ENCODE results near the gene MYL3. TPM values are rescaled to one million over a fixed set of nuclear protein-coding genes. Genes with fewer than 3 reads are reported as not detected.

The MYL3 gene
- total and polyA plus RNA-seq, 4 donors = 1.8 to 14.3 (median 2.8) TPM

- intact Hi-C loops (cut with DNase I) = no loop called here
- H3K36me3 ChIP-seq (ENCODE audit: control insufficient read depth in 1 of 2, insufficient read depth in 2 of 2, low read length in 1 of 2) = no peaks in the 10 kb centered on the region
- ATAC-seq (ENCODE audit: low FRiP score) = no peak
- H3K4me3 ChIP-seq (ENCODE audit: low read length in 2 of 2) = no peak overlapping the region
- no peaks in the 10 kb centered on the region for H3K4me1 ChIP-seq (ENCODE audit: control insufficient read depth in 1 of 2, insufficient read depth in 2 of 2, low read length in 2 of 2)
- 84 to 86% methylated on average over 4 to 5 of the region's 5 CpGs for WGBS, 2 donors
- H3K9me3 ChIP-seq (ENCODE audit: control insufficient read depth, low read length) = no peaks in the 10 kb centered on the region
- peak; percentile 34 to 59 for DNase-seq
- no peaks in the 10 kb centered on the region for H3K27me3 ChIP-seq (ENCODE audit: control insufficient read depth in 1 of 2, insufficient read depth in 2 of 2, low read length in 1 of 2)
- no peak overlapping the region for H3K27ac ChIP-seq (ENCODE audit: low read depth in 1 of 2, low read length in 2 of 2)
Measured at GRCh38 chr3:46896386-46896785, 33.1 kb upstream of the MYL3 start.

GRCh38 chr3:46895761-46896160, 32.5 kb upstream of the MYL3 start:
- H3K9me3 ChIP-seq (ENCODE audit: control insufficient read depth, low read length) = no peaks in the 10 kb centered on the region
- no peaks in the 10 kb centered on the region for H3K36me3 ChIP-seq (ENCODE audit: control insufficient read depth in 1 of 2, insufficient read depth in 2 of 2, low read length in 1 of 2)
- H3K27ac ChIP-seq (ENCODE audit: low read depth in 1 of 2, low read length in 2 of 2) = no peak overlapping the region
- H3K27me3 ChIP-seq (ENCODE audit: control insufficient read depth in 1 of 2, insufficient read depth in 2 of 2, low read length in 1 of 2) = no peaks in the 10 kb centered on the region
- DNase-seq (peak; percentile 30 to 49), ATAC-seq (ENCODE audit: low FRiP score) (no peak)
- WGBS, 2 donors = 75 to 88% methylated on average over 4 of the region's 4 CpGs
- H3K4me1 ChIP-seq (ENCODE audit: control insufficient read depth in 1 of 2, insufficient read depth in 2 of 2, low read length in 2 of 2) = no peaks in the 10 kb centered on the region
- no peak overlapping the region for H3K4me3 ChIP-seq (ENCODE audit: low read length in 2 of 2)
- intact Hi-C loops (cut with DNase I) = no loop called here

- Histone ChIP-seq H3K27ac (ENCODE audit: low read depth in 1 of 2, low read length in 2 of 2) (no peak overlapping the region), H3K4me3 (ENCODE audit: low read length in 2 of 2) (no peak overlapping the region), H3K36me3 (ENCODE audit: control insufficient read depth in 1 of 2, insufficient read depth in 2 of 2, low read length in 1 of 2) (no peaks in the 10 kb centered on the region), H3K9me3 (ENCODE audit: control insufficient read depth, low read length) (no peaks in the 10 kb centered on the region), H3K4me1 (ENCODE audit: control insufficient read depth in 1 of 2, insufficient read depth in 2 of 2, low read length in 2 of 2) (no peaks in the 10 kb centered on the region), H3K27me3 (ENCODE audit: control insufficient read depth in 1 of 2, insufficient read depth in 2 of 2, low read length in 1 of 2) (no peaks in the 10 kb centered on the region)
- ATAC-seq (ENCODE audit: low FRiP score) = peak; percentile 64
- DNase-seq = peak; percentile 80 to 94
- 26 to 29% methylated on average over 5 of the region's 5 CpGs for WGBS, 2 donors
- intact Hi-C loops (cut with DNase I) = no loop called here
Measured at GRCh38 chr3:46895204-46895660, 32.0 kb upstream of the MYL3 start.

GRCh38 chr3:46894256-46894655, 31.0 kb upstream of the MYL3 start:
- 91 to 99% methylated on average over 6 of the region's 6 CpGs for WGBS, 2 donors
- ATAC-seq (ENCODE audit: low FRiP score) = no peak
- intact Hi-C loops (cut with DNase I) = no loop called here

GRCh38 chr3:46893763-46894162, 30.5 kb upstream of the MYL3 start:
- DNase-seq (peak; percentile 43 to 57), ATAC-seq (ENCODE audit: low FRiP score) (no peak)
- no peaks in the 10 kb centered on the region for H3K4me1 ChIP-seq (ENCODE audit: control insufficient read depth in 1 of 2, insufficient read depth in 2 of 2, low read length in 2 of 2)
- H3K36me3 ChIP-seq (ENCODE audit: control insufficient read depth in 1 of 2, insufficient read depth in 2 of 2, low read length in 1 of 2) = no peaks in the 10 kb centered on the region
- intact Hi-C loops (cut with DNase I) = loop anchor here in 1 of 2 donors (2.0 kb wide), 1 partner anchor 27 kb away; no protein-coding TSS in a partner anchor
- WGBS, 2 donors = 85 to 89% methylated on average over 9 of the region's 9 CpGs
- no peaks in the 10 kb centered on the region for H3K9me3 ChIP-seq (ENCODE audit: control insufficient read depth, low read length)
- no peak overlapping the region for H3K4me3 ChIP-seq (ENCODE audit: low read length in 2 of 2)
- H3K27me3 ChIP-seq (ENCODE audit: control insufficient read depth in 1 of 2, insufficient read depth in 2 of 2, low read length in 1 of 2) = no peaks in the 10 kb centered on the region
- H3K27ac ChIP-seq (ENCODE audit: low read depth in 1 of 2, low read length in 2 of 2) = no peak overlapping the region

More at GRCh38 chr3:46894256-46894655, 31.0 kb upstream of the MYL3 start:
- H3K9me3 ChIP-seq (ENCODE audit: control insufficient read depth, low read length) = no peaks in the 10 kb centered on the region
- no peaks in the 10 kb centered on the region for H3K27me3 ChIP-seq (ENCODE audit: control insufficient read depth in 1 of 2, insufficient read depth in 2 of 2, low read length in 1 of 2)
- DNase-seq = peak; percentile 26 to 43
- H3K4me3 ChIP-seq (ENCODE audit: low read length in 2 of 2) = no peak overlapping the region
- H3K4me1 ChIP-seq (ENCODE audit: control insufficient read depth in 1 of 2, insufficient read depth in 2 of 2, low read length in 2 of 2) = no peaks in the 10 kb centered on the region
- no peaks in the 10 kb centered on the region for H3K36me3 ChIP-seq (ENCODE audit: control insufficient read depth in 1 of 2, insufficient read depth in 2 of 2, low read length in 1 of 2)
- no peak overlapping the region for H3K27ac ChIP-seq (ENCODE audit: low read depth in 1 of 2, low read length in 2 of 2)

- peak; percentile 9 to 52 for DNase-seq
- H3K4me1 ChIP-seq (ENCODE audit: control insufficient read depth in 1 of 2, insufficient read depth in 2 of 2, low read length in 2 of 2) = no peaks in the 10 kb centered on the region
- no peak overlapping the region for H3K27ac ChIP-seq (ENCODE audit: low read depth in 1 of 2, low read length in 2 of 2)
- no peak overlapping the region for H3K4me3 ChIP-seq (ENCODE audit: low read length in 2 of 2)
- intact Hi-C loops (cut with DNase I) = loop anchor here in 1 of 2 donors (2.0 kb wide), 1 partner anchor 26 kb away; no protein-coding TSS in a partner anchor
- ATAC-seq (ENCODE audit: low FRiP score) = no peak
- no peaks in the 10 kb centered on the region for H3K9me3 ChIP-seq (ENCODE audit: control insufficient read depth, low read length)
- no peaks in the 10 kb centered on the region for H3K27me3 ChIP-seq (ENCODE audit: control insufficient read depth in 1 of 2, insufficient read depth in 2 of 2, low read length in 1 of 2)
- no peaks in the 10 kb centered on the region for H3K36me3 ChIP-seq (ENCODE audit: control insufficient read depth in 1 of 2, insufficient read depth in 2 of 2, low read length in 1 of 2)
- 58 to 62% methylated on average over 5 to 6 of the region's 6 CpGs for WGBS, 2 donors
Measured at GRCh38 chr3:46893146-46893748, 30.0 kb upstream of the MYL3 start.

- Histone ChIP-seq H3K4me3 (ENCODE audit: low read length in 2 of 2) (no peak overlapping the region), H3K9me3 (ENCODE audit: control insufficient read depth, low read length) (no peaks in the 10 kb centered on the region), H3K27me3 (ENCODE audit: control insufficient read depth in 1 of 2, insufficient read depth in 2 of 2, low read length in 1 of 2) (no peaks in the 10 kb centered on the region), H3K27ac (ENCODE audit: low read depth in 1 of 2, low read length in 2 of 2) (no peak overlapping the region), H3K4me1 (ENCODE audit: control insufficient read depth in 1 of 2, insufficient read depth in 2 of 2, low read length in 2 of 2) (no peaks in the 10 kb centered on the region), H3K36me3 (ENCODE audit: control insufficient read depth in 1 of 2, insufficient read depth in 2 of 2, low read length in 1 of 2) (no peaks in the 10 kb centered on the region)
- peak; percentile 92 to 94 for DNase-seq
- intact Hi-C loops (cut with DNase I) = loop anchor here in 1 of 2 donors (2.0 kb wide), 1 partner anchor 26 kb away; no protein-coding TSS in a partner anchor
- peak; percentile 86 for ATAC-seq (ENCODE audit: low FRiP score)
- WGBS, 2 donors = 4 to 5% methylated on average over 58 of the region's 58 CpGs
Measured at GRCh38 chr3:46892285-46893145, 29.3 kb upstream of the MYL3 start.

- intact Hi-C loops (cut with DNase I) = no loop called here
Measured at GRCh38 chr3:46891132-46891531, 27.9 kb upstream of the MYL3 start.

More at GRCh38 chr3:46891132-46891531, 27.9 kb upstream of the MYL3 start:
- Histone ChIP-seq H3K9me3 (ENCODE audit: control insufficient read depth, low read length) (no peaks in the 10 kb centered on the region), H3K27me3 (ENCODE audit: control insufficient read depth in 1 of 2, insufficient read depth in 2 of 2, low read length in 1 of 2) (no peaks in the 10 kb centered on the region), H3K27ac (ENCODE audit: low read depth in 1 of 2, low read length in 2 of 2) (no peak overlapping the region), H3K36me3 (ENCODE audit: control insufficient read depth in 1 of 2, insufficient read depth in 2 of 2, low read length in 1 of 2) (no peaks in the 10 kb centered on the region), H3K4me1 (ENCODE audit: control insufficient read depth in 1 of 2, insufficient read depth in 2 of 2, low read length in 2 of 2) (no peaks in the 10 kb centered on the region), H3K4me3 (ENCODE audit: low read length in 2 of 2) (no peak overlapping the region)
- DNase-seq (no peak), ATAC-seq (ENCODE audit: low FRiP score) (no peak)
- WGBS, 2 donors = 94 to 96% methylated on average over 3 of the region's 3 CpGs

All from aorta (tissue), 5 donors.